ENCODE measurements around the gene SPATS2.
"Not testable (repeated sequence)": the region's sequence is repeated elsewhere in the genome, so short reads cannot be mapped to it uniquely, and the experiment has no call there.

SPATS2 gene

GRCh38 chr12:49521389-49521788 lies 154.1 kb downstream of the SPATS2 start:
- Histone ChIP-seq H3K4me3 (no peak overlapping the region), H3K4me2 (no peak overlapping the region), H3K4me1 (no peaks in the 10 kb centered on the region), H3K9ac (no peak overlapping the region), H4K20me1 (no peaks in the 10 kb centered on the region), H3K27ac (no peak overlapping the region), H3K36me3 (peaks cover 66% of the 10 kb centered on the region), H3K9me3 (no peaks in the 10 kb centered on the region), H3K27me3 (no peaks in the 10 kb centered on the region)
- no peak for TF ChIP-seq Cebpa-rat (IDR thresholded peaks at IDR 0.05)

GRCh38 chr12:49524660-49525324 lies 157.5 kb downstream of the SPATS2 start:
- Histone ChIP-seq H3K4me3 (no peak overlapping the region), H3K4me2 (no peak overlapping the region), H3K27me3 (no peaks in the 10 kb centered on the region), H3K4me1 (peaks cover 13% of the 10 kb centered on the region), H4K20me1 (no peaks in the 10 kb centered on the region), H3K9ac (no peak overlapping the region), H3K36me3 (peaks cover 62% of the 10 kb centered on the region), H3K9me3 (no peaks in the 10 kb centered on the region), H3K27ac (no peak overlapping the region)
- no peak for TF ChIP-seq Cebpa-rat (IDR thresholded peaks at IDR 0.05)

DNA sequence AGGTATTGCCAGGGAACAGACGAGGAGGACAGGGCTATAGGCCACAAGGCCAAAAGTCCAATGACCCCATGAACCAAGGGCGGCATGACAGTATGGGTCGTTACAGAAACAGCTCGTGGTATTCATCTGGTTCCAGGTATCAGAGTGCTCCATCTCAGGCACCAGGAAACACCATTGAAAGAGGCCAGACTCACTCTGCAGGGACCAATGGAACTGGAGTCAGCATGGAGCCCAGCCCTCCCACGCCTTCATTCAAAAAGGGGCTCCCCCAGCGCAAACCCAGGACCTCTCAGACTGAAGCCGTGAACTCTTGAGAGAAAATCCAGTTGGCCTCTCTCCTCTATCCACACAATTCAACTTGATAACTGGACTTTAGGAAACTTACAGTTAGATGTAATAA lies 158.7 kb downstream of the SPATS2 start:
- Histone ChIP-seq H3K4me1 (peaks cover 13% of the 10 kb centered on the region), H3K4me2 (no peak overlapping the region), H3K27ac (no peak overlapping the region), H3K9ac (no peak overlapping the region), H4K20me1 (no peaks in the 10 kb centered on the region), H3K9me3 (no peaks in the 10 kb centered on the region), H3K4me3 (no peak overlapping the region), H3K36me3 (peaks cover 54% of the 10 kb centered on the region), H3K27me3 (no peaks in the 10 kb centered on the region)
- no peak for TF ChIP-seq Cebpa-rat (IDR thresholded peaks at IDR 0.05)

DNA sequence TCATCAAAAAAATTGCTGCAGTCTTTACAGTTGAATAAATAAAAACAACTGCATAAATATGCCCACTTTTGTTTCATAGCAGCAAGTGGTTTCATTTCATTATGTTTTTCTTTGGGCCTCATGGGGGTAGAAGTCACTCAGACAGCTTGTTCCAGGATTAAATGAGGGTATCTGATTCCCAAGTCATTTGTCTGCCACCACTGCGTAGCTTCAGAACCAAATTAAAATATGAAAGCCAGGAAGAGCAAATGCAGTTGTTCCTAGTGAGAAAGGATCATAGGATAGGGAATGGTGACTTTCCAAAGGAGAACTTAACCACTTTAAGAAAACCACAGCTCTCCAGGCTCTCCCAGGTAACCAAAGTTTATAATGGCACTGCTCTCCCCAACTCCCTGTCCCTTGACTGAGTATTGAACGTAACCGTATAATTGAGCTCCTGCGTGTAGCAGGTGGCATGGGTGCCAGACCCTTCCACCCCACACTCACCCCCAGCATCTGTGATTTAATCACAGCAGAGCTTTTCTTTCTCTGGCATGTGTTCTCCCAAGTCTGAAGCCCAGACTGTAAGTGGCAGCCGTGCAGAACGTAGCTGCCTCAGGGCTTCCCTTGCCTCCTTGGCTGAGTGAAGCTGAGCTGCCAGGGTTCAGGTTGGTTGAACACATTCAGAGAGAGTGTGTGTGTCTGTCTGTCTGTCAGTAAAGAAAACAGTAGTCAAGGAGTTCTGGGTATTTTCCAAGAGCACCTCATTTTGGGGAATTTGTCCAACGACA lies 160.3 kb downstream of the SPATS2 start:
- TF ChIP-seq Cebpa-rat (IDR thresholded peaks at IDR 0.05): no peak
- H3K4me2 ChIP-seq: peak overlapping the region; percentile 18
- no peaks in the 10 kb centered on the region for H3K27me3 ChIP-seq
- no peak overlapping the region for H3K27ac ChIP-seq
- no peak overlapping the region for H3K4me3 ChIP-seq
- H3K9me3 ChIP-seq: no peaks in the 10 kb centered on the region
- no peak overlapping the region for H3K9ac ChIP-seq
- peaks cover 13% of the 10 kb centered on the region for H3K4me1 ChIP-seq
- H3K36me3 ChIP-seq: peaks cover 49% of the 10 kb centered on the region
- no peaks in the 10 kb centered on the region for H4K20me1 ChIP-seq

DNA sequence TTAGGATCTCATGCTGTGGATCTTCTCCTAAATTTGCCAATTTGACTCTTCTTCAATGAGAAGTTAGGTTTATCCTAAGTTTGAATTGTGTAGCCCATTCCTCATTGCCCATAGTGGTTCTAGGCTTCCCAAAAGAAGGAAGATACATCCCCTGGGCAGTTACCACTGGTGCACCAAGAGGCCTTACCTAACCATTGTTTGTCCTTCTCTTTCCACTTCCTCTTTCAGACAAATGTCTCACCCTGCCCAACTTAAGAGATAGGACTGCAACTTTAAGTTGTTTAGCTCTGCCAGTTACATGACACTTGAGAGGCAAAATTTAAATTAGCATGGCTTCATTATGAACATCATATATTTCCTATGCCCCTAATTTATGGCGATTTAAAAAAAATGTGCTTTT lies 162.2 kb downstream of the SPATS2 start:
- H3K27ac ChIP-seq: no peak overlapping the region
- H3K9ac ChIP-seq: no peak overlapping the region
- no peak overlapping the region for H3K4me3 ChIP-seq
- peaks cover 13% of the 10 kb centered on the region for H3K4me1 ChIP-seq
- no peaks in the 10 kb centered on the region for H3K9me3 ChIP-seq
- TF ChIP-seq Cebpa-rat (IDR thresholded peaks at IDR 0.05): no peak
- H3K36me3 ChIP-seq: peaks cover 34% of the 10 kb centered on the region
- no peaks in the 10 kb centered on the region for H4K20me1 ChIP-seq
- no peak overlapping the region for H3K4me2 ChIP-seq
- H3K27me3 ChIP-seq: peaks cover 1% of the 10 kb centered on the region

DNA sequence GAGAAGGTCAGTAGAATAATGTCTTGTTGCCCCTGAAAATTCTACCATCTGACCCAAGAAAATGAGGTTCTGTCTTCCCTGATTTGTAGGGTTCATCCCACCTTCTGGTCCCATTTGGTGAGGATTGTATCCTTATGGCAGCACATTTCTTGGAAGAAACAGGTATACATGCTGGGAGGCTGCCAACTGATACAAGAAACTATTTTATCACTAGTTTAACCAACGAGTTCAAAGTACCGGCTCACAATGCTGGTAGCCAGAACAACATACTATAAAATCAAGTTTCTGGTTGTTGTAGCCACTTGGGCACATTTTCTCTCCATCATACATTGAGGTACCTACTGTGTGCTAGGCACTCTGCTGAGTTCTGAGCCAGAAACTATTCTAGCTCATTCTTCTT lies 164.5 kb downstream of the SPATS2 start:
- TF ChIP-seq Cebpa-rat (IDR thresholded peaks at IDR 0.05): no peak
- H3K27ac ChIP-seq: no peak overlapping the region
- H4K20me1 ChIP-seq: peaks cover 14% of the 10 kb centered on the region
- H3K27me3 ChIP-seq: peaks cover 25% of the 10 kb centered on the region
- no peak overlapping the region for H3K4me3 ChIP-seq
- H3K9me3 ChIP-seq: no peaks in the 10 kb centered on the region
- peaks cover 10% of the 10 kb centered on the region; the same call in 1 of the 2 replicates for H3K36me3 ChIP-seq
- H3K4me2 ChIP-seq: no peak overlapping the region
- peaks cover 15% of the 10 kb centered on the region for H3K4me1 ChIP-seq
- H3K9ac ChIP-seq: no peak overlapping the region

DNA sequence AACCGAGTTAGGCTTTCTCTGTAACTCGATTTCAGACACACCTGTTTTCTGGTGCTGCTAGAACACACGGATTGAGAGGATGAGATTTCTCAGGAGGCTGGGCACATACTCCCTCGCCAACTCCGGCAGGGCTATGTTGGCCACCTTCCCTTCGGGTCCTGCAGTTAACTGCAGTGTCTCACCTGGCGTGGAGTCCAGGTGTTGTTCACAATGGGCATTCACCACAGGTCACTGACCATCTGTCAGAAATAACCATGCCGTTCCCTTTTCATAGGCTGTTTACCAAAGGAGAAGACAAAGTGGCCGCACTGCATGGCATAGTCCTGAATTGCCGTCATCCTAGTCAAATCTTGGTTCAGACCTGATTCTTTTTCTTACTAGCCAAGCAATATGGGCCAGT lies 166.1 kb downstream of the SPATS2 start:
- Histone ChIP-seq H3K27me3 (peaks cover 41% of the 10 kb centered on the region), H3K4me2 (no peak overlapping the region), H4K20me1 (peaks cover 30% of the 10 kb centered on the region), H3K36me3 (peaks cover 10% of the 10 kb centered on the region; the same call in 1 of the 2 replicates), H3K9ac (no peak overlapping the region), H3K4me1 (peaks cover 18% of the 10 kb centered on the region), H3K27ac (no peak overlapping the region), H3K9me3 (no peaks in the 10 kb centered on the region), H3K4me3 (no peak overlapping the region)
- no peak for TF ChIP-seq Cebpa-rat (IDR thresholded peaks at IDR 0.05)

GRCh38 chr12:49534122-49534521 lies 166.9 kb downstream of the SPATS2 start:
- Histone ChIP-seq H3K4me1 (peaks cover 21% of the 10 kb centered on the region), H4K20me1 (peaks cover 33% of the 10 kb centered on the region), H3K27me3 (peaks cover 49% of the 10 kb centered on the region)
- H3K27ac ChIP-seq, H3K9me3 ChIP-seq, H3K4me2 ChIP-seq, H3K4me3 ChIP-seq, H3K9ac ChIP-seq, H3K36me3 ChIP-seq: not testable (repeated sequence)

DNA sequence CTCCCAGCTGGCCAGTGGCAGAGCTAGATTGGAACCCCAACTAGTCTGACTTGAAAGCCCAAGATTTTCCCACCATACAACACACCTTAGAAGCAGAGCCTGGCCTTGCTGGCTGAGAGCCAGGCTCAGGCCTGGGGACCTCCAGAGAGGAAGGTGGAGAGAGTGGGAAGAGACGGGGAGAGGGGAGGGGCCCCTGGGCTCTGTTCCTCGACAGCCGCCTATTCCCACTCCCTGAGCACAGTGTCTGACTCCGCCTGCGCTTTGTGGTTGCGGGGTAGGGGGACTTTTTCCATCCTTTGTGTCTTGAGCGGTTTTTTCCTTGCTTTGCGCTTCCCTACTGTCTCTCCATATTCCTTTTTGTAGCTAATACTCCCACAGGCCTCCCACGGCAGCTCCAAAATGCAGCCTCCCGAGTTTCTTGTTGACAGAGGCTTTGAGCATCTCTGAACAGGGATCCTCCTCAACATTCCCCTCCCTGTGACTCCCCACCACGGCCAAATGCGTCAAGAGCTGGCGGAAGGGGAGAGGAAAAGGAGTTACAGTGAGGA lies 167.5 kb downstream of the SPATS2 start:
- no peaks in the 10 kb centered on the region for H3K36me3 ChIP-seq
- no peaks in the 10 kb centered on the region for H3K9me3 ChIP-seq
- H3K27me3 ChIP-seq: peaks cover 55% of the 10 kb centered on the region
- H3K4me1 ChIP-seq: peaks cover 28% of the 10 kb centered on the region
- no peak for TF ChIP-seq Cebpa-rat (IDR thresholded peaks at IDR 0.05)
- H3K4me3 ChIP-seq: no peak overlapping the region
- no peak overlapping the region for H3K27ac ChIP-seq
- peaks cover 40% of the 10 kb centered on the region for H4K20me1 ChIP-seq
- H3K9ac ChIP-seq: no peak overlapping the region
- no peak overlapping the region for H3K4me2 ChIP-seq

- TF ChIP-seq Cebpa-rat (IDR thresholded peaks at IDR 0.05): no peak
- H4K20me1 ChIP-seq: peaks cover 52% of the 10 kb centered on the region
- no peak overlapping the region for H3K27ac ChIP-seq
- no peaks in the 10 kb centered on the region for H3K36me3 ChIP-seq
- peaks cover 32% of the 10 kb centered on the region for H3K4me1 ChIP-seq
- H3K4me2 ChIP-seq: no peak overlapping the region
- H3K27me3 ChIP-seq: peaks cover 68% of the 10 kb centered on the region
- no peaks in the 10 kb centered on the region for H3K9me3 ChIP-seq
- H3K4me3 ChIP-seq: no peak overlapping the region
- no peak overlapping the region for H3K9ac ChIP-seq
Measured at GRCh38 chr12:49535921-49536525, 168.8 kb downstream of the SPATS2 start.

All from BLaER1 (cell line).